Endothelial cell of umbilical vein (primary cell): ENCODE data around the gene GTF2H3.

Experiments
- CTCF ChIP-seq, 2 donors: IDR thresholded peaks; 1 replicate in 1 of 2; 2 replicates in 1 of 2; pipeline ENCODE4 v1.5.1; 2011; ENCODE audit warnings: low read length in 2 of 2, mild to moderate bottlenecking in 2 of 2, moderate library complexity in 2 of 2, control low read depth in 1 of 2, inconsistent platforms in 1 of 2, low read depth in 1 of 2; ENCODE audit not compliant: insufficient read depth in 1 of 2; ENCODE audit errors: extremely low read depth in 1 of 2
- EZH2 ChIP-seq: IDR thresholded peaks from 2 replicates; pipeline ENCODE4 v1.6.1; 2012; ENCODE audit warnings: borderline replicate concordance, low read depth, mild to moderate bottlenecking, moderate library complexity, low read length, inconsistent platforms; ENCODE audit not compliant: severe bottlenecking
- JUN ChIP-seq: IDR thresholded peaks from 2 replicates; pipeline ENCODE4 v1.6.1; 2011; ENCODE audit warnings: borderline replicate concordance, low read depth; ENCODE audit not compliant: insufficient read length, insufficient read depth
- MAX ChIP-seq: IDR thresholded peaks from 2 replicates; pipeline ENCODE4 v1.6.1; 2011; ENCODE audit not compliant: insufficient read depth, insufficient read length
- MYC ChIP-seq: IDR thresholded peaks from one replicate; pipeline ENCODE4 v1.6.1; 2011; ENCODE audit warnings: mild to moderate bottlenecking, low read depth, low read length
- POLR2A ChIP-seq: IDR thresholded peaks from 2 replicates; pipeline ENCODE4 v1.6.1; 2012; ENCODE audit warnings: low read depth, mild to moderate bottlenecking, control low read depth, low read length
- POLR2AphosphoS5 ChIP-seq: IDR thresholded peaks from 2 replicates; pipeline ENCODE4 v1.6.1; 2012; ENCODE audit warnings: low read depth, mild to moderate bottlenecking, control low read depth, low read length, moderate library complexity; ENCODE audit not compliant: insufficient read depth

DNA sequence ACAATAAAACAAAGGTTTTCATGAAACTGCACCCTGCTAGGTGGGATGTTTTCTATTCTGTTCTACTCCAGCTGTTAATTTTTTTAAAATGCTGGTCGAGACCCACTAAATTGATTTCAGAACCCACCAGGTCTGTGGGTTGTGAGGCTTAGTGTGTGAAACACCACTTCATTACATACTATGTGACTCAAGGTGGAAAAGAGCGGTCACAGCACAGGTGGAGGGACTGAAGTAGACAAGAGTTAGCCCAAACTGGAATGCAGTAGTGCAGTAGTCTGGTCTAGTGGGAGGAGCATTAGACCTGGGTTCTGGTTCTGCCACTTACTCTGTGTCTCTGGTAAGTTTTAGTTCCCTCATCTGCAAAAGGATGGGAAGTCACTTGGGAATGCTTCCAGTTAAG, 19.5 kb upstream of the GTF2H3 start:
- no peak for TF ChIP-seq POLR2AphosphoS5
- no peak for TF ChIP-seq MYC
- TF ChIP-seq JUN: no peak
- TF ChIP-seq CTCF (IDR thresholded peaks at IDR 0.05; ENCODE audit: extremely low read depth in 1 of 2, insufficient read depth in 1 of 2, low read depth in 1 of 2, low read length in 2 of 2): no peak
- no peak for TF ChIP-seq POLR2A
- TF ChIP-seq EZH2: no peak
- no peak for TF ChIP-seq MAX
